ENCODE data around the gene NCBP2. TPM values are rescaled to one million over a fixed set of nuclear protein-coding genes. Genes with fewer than 3 reads are reported as not detected.

Gene NCBP2
- total RNA-seq, 6 experiments from 2014 or later, result 12.9 to 24.6 (median 19.1) TPM

DNA sequence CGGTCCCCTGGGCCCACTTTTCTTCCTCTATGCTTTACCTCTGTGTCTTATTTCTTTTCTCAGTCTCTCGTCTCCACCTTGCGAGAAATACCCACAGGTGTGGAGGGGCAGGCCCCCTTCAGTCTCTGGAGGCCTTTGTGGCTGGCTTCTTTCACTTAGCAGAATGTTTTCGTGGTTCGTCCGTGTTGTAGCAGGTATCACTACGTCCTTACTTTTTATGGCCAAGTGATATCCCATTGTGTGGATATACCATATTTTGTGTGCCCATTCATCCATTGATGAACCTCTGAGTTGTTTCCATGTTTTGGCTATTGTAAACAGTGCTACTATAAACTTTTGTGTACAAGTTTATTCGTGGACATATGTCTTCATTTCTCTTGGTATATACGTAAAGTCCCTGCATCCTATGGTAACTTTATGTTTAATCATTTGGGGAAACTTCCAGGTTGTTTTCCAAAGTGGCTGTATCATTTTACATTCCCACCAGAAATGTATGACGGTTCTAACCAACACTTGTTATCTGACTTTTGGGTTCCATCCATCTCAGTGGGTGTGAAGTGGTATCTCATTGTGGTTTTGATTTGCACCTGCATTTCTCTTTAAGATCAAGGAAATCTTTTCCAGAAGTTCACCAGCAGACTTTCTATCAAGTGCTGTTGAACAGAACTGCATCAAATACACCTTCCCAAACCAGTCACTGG, 20.8 kb upstream of the NCBP2 start:
- no peak for ATAC-seq
- DNase-seq, result no peak
- WGBS (ENCODE audit: insufficient coverage, low coverage, low lambda C conversion rate, missing lambda C conversion rate), result 93% methylated on average over 10 of the region's 10 CpGs
- Histone ChIP-seq H3K27ac (no peak overlapping the region), H3K9me3 (no peaks in the 10 kb centered on the region), H3K27me3 (no peaks in the 10 kb centered on the region), H3K4me1 (peaks cover 0 to 4% (median 0%) of the 10 kb centered on the region in 4 donors), H3K4me3 (no peak overlapping the region), H3K36me3 (no peaks in the 10 kb centered on the region)
- intact Hi-C loops (cut with DNase I), result loop anchor here in 1 of 2 donors (10.0 kb wide), 1 partner anchor 118 kb away; no protein-coding TSS in a partner anchor
- no peak for TF ChIP-seq POLR2A (IDR thresholded peaks at IDR 0.05)
- TF ChIP-seq CTCF (IDR thresholded peaks at IDR 0.05), result no peak

GRCh38 chr3:196962108-196962929, 20.0 kb upstream of the NCBP2 start:
- H3K36me3 ChIP-seq, result no peaks in the 10 kb centered on the region
- DNase-seq, result no peak
- H3K4me3 ChIP-seq, result no peak overlapping the region
- no peaks in the 10 kb centered on the region for H3K9me3 ChIP-seq
- TF ChIP-seq CTCF (IDR thresholded peaks at IDR 0.05) (no peak), POLR2A (IDR thresholded peaks at IDR 0.05) (no peak)
- ATAC-seq, result no peak
- intact Hi-C loops (cut with DNase I), result loop anchor here in 1 of 2 donors (10.0 kb wide), 1 partner anchor 118 kb away; no protein-coding TSS in a partner anchor
- 73% methylated on average over 8 of the region's 9 CpGs for WGBS (ENCODE audit: insufficient coverage, low coverage, low lambda C conversion rate, missing lambda C conversion rate)
- no peaks in the 10 kb centered on the region for H3K4me1 ChIP-seq
- no peaks in the 10 kb centered on the region for H3K27me3 ChIP-seq
- no peak overlapping the region for H3K27ac ChIP-seq

GRCh38 chr3:196954832-196955231, 12.5 kb upstream of the NCBP2 start:
- intact Hi-C loops (cut with DNase I), result no loop called here
- no peak overlapping the region for H3K27ac ChIP-seq
- TF ChIP-seq POLR2A (IDR thresholded peaks at IDR 0.05) (no peak), CTCF (IDR thresholded peaks at IDR 0.05) (no peak)
- WGBS (ENCODE audit: insufficient coverage, low coverage, low lambda C conversion rate, missing lambda C conversion rate), result 87% methylated on average over 7 of the region's 7 CpGs
- H3K27me3 ChIP-seq, result no peaks in the 10 kb centered on the region
- H3K4me1 ChIP-seq, result no peaks in the 10 kb centered on the region
- no peak overlapping the region for H3K4me3 ChIP-seq
- no peak for DNase-seq
- no peaks in the 10 kb centered on the region for H3K36me3 ChIP-seq
- H3K9me3 ChIP-seq, result no peaks in the 10 kb centered on the region
- no peak for ATAC-seq

- H3K27me3 ChIP-seq, result no peaks in the 10 kb centered on the region
- TF ChIP-seq CTCF (IDR thresholded peaks at IDR 0.05), result no peak
- no peak for TF ChIP-seq POLR2A (IDR thresholded peaks at IDR 0.05)
- WGBS (ENCODE audit: insufficient coverage, low coverage, low lambda C conversion rate, missing lambda C conversion rate), result 100% methylated on average over 1 of the region's 3 CpGs
- ATAC-seq, result no peak
- no peaks in the 10 kb centered on the region for H3K9me3 ChIP-seq
- no peak overlapping the region for H3K27ac ChIP-seq
- no peaks in the 10 kb centered on the region for H3K36me3 ChIP-seq
- intact Hi-C loops (cut with DNase I), result no loop called here
- no peak for DNase-seq
- no peaks in the 10 kb centered on the region for H3K4me1 ChIP-seq
- no peak overlapping the region for H3K4me3 ChIP-seq
Measured at GRCh38 chr3:196951371-196951770, 9.0 kb upstream of the NCBP2 start.

Measured in right lobe of liver (tissue), 6 donors.